ENCODE data around the gene HOXC12. TPM values are rescaled to one million over a fixed set of nuclear protein-coding genes. Genes with fewer than 3 reads are reported as not detected.
A peak's percentile ranks its signal among the peaks of the same experiment; 100 is the strongest.

The HOXC12 gene
- total and polyA plus RNA-seq, 2 of the 8 experiments (the other 6 are each of a cell fraction or from before 2014, with no cell fraction given): not detected

DNA sequence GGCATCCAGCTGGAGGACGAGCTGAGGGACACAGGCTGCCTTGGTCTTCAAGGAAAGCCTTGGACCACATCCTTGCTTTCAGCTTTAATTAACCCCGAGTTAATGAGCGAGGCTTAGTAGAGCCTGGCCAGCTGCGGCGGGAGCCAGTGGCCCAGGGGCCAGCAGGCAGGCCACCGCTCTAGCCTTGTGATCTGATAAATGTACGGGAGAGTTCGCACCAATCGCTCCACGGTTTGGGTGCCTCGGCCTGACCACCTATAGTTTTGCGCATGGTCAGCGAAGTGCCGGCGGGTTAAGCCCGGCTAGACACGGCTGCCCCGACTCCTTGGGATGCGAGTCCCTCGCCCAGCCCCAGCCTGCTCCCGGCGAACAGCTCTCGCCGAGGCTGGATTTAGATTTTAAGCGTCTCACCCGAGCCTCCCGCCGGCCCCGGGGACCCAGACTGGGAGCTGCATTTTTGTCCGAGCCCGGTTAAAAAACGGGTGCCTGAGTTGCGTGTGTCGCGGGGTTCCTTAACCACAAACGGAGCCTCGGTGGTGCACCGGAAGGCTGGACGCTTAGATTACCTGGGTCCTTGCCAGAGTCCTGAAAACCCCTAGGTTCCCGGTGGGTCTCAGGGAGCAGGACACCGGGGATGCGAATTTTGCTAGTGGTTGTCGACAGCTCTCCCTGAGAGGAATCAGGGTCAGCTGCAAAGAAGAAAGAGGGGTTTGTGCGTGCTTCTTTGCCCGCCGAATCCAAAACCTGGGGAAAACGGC lies 2.9 kb upstream of the HOXC12 start:
- Histone ChIP-seq H3K9me3 (ENCODE audit: insufficient read depth in 2 of 2, low read depth in 1 of 2, low read length in 1 of 2) (no peaks in the 10 kb centered on the region; a peak in 1 of 4 replicates), H3K18ac (ENCODE audit: extremely low read depth, low read length) (no peak overlapping the region), H2AFZ (ENCODE audit: low read length) (no peak overlapping the region), H3K4me1 (replicated peaks in 1 of 4; ENCODE audit: control insufficient read depth in 3 of 4, insufficient read depth in 4 of 4, low read length in 3 of 4) (peaks cover 0 to 19% (median 4%) of the 10 kb centered on the region in 4 experiments; a peak in 6 of 7 replicates), H3K14ac (ENCODE audit: insufficient read length) (no peak overlapping the region), H3K4me2 (ENCODE audit: insufficient read depth in 1 of 2, low read depth in 2 of 2, low read length in 2 of 2) (no peak overlapping the region), H2BK120ac (replicated peaks; ENCODE audit: low read depth, low read length) (no peak overlapping the region), H3K79me2 (ENCODE audit: control insufficient read depth in 1 of 2, insufficient read depth in 2 of 2, low read length in 2 of 2) (no peaks in the 10 kb centered on the region), H3K27me3 (replicated peaks in 1 of 4; ENCODE audit: control insufficient read depth in 3 of 4, extremely low read depth in 1 of 4, insufficient read depth in 3 of 4, low read length in 3 of 4) (peaks cover 99 to 100% (median 100%) of the 10 kb centered on the region in 4 experiments), H4K8ac (ENCODE audit: extremely low read depth, insufficient read depth, low read length) (no peak overlapping the region), H2BK5ac (ENCODE audit: low read depth, low read length) (no peak overlapping the region), H4K5ac (ENCODE audit: insufficient read length, low read depth, low read length) (no peak overlapping the region), H3K4ac (replicated peaks; ENCODE audit: insufficient read length, low read depth, low read length) (no peak overlapping the region), H2AK5ac (ENCODE audit: low read depth, low read length) (no peak overlapping the region), H3K27ac (ENCODE audit: low read depth, low read length) (no peak overlapping the region), H2BK12ac (ENCODE audit: low read depth, low read length) (peak overlapping the region; percentile 94), H3K9ac (replicated peaks in 1 of 4; ENCODE audit: extremely low read depth in 1 of 4, low read depth in 3 of 4, low read length in 3 of 4) (no peak overlapping the region), H3K36me3 (ENCODE audit: control insufficient read depth in 2 of 4, insufficient read depth in 4 of 4, low read length in 3 of 4) (peaks cover 0 to 9% (median 0%) of the 10 kb centered on the region in 4 experiments; a peak in 1 of 8 replicates), H4K20me1 (replicated peaks in 1 of 2; ENCODE audit: control insufficient read depth in 1 of 2, insufficient read depth in 2 of 2, low read length in 2 of 2) (peaks cover 25 to 47% of the 10 kb centered on the region in 2 experiments), H3K79me1 (ENCODE audit: low read depth, low read length) (no peaks in the 10 kb centered on the region), H2BK15ac (ENCODE audit: low read length) (no peak overlapping the region), H3K4me3 (ENCODE audit: extremely low read depth in 1 of 4, insufficient read depth in 2 of 4, low read depth in 3 of 4, low read length in 4 of 4) (no peak overlapping the region), H4K91ac (replicated peaks; ENCODE audit: insufficient read length, low read length) (no peak overlapping the region), H3K23ac (ENCODE audit: insufficient read length) (no peak overlapping the region), H3K56ac (replicated peaks; ENCODE audit: insufficient read length, low read depth, low read length) (no peak overlapping the region), H2BK20ac (ENCODE audit: low read length) (no peak overlapping the region), H3K23me2 (ENCODE audit: low read depth, low read length) (no peaks in the 10 kb centered on the region)
- DNase-seq (ENCODE audit: low read depth in 1 of 2, low spot score in 2 of 2): peak in 1 of 2 experiments; percentile 69
- 13% methylated on average over 44 of the region's 47 CpGs; no CpG with 5 or more reads in 1 of the 2 experiments for WGBS, 2 experiments (ENCODE audit: extremely low coverage in 1 of 2, insufficient coverage in 1 of 2, insufficient read length in 1 of 2, insufficient replicate concordance in 2 of 2, low coverage in 1 of 2, low lambda C conversion rate in 2 of 2, missing lambda C conversion rate in 1 of 2)
- no peak for FAIRE-seq
- peak; percentile 96 for TF ChIP-seq RNF2 (IDR thresholded peaks at IDR 0.05; ENCODE audit: borderline replicate concordance, low read depth, low read length, missing control alignments, poor library complexity, severe bottlenecking)
- peak; percentile 63 for TF ChIP-seq E2F6 (IDR thresholded peaks at IDR 0.05)
- no peak for TF ChIP-seq CREB1 (IDR thresholded peaks at IDR 0.05)
- TF ChIP-seq SUZ12 (IDR thresholded peaks at IDR 0.05; ENCODE audit: low read length): peak; percentile 94
- no peak for TF ChIP-seq GABPA (IDR thresholded peaks at IDR 0.05; ENCODE audit: borderline replicate concordance, insufficient read depth, low read length)
- TF ChIP-seq CEBPB (IDR thresholded peaks at IDR 0.05; ENCODE audit: low read depth, low read length): no peak
- TF ChIP-seq NRF1 (IDR thresholded peaks at IDR 0.05; ENCODE audit: low read depth, low read length): no peak
- no peak for TF ChIP-seq SRF (IDR thresholded peaks at IDR 0.05; ENCODE audit: low read depth, low read length)
- TF ChIP-seq FOSL1 (IDR thresholded peaks at IDR 0.05; ENCODE audit: insufficient read depth, low read depth, low read length): no peak
- peak; percentile 95 for TF ChIP-seq EZH2 (IDR thresholded peaks at IDR 0.05; ENCODE audit: low read depth, low read length, severe bottlenecking)
- TF ChIP-seq TCF12 (IDR thresholded peaks at IDR 0.05; ENCODE audit: low read depth, low read length): peak; percentile 47; the same call in 1 of the 2 replicates
- POLR2A ChIA-PET (ENCODE audit: partially characterized antibody): interaction anchor here (1.1 to 3.2 kb wide), 2 partner anchors 9 to 13 kb away, joined by 3 to 12 read pairs; partner anchors contain the start of gene HOXC13
- CTCF ChIA-PET (ENCODE audit: partially characterized antibody): interaction anchor here (0.6 to 5.6 kb wide), 14 partner anchors 10 to 903 kb away, joined by 3 to 40 read pairs (median 5); partner anchors contain the start of gene HOXC10

Data from H1 (cell line).